IPS-20b (cell line): ENCODE results near the gene HOXB8.

Experiments
- H3K27ac ChIP-seq: one replicate; pipeline ENCODE4 v1.5.1; 2013; ENCODE audit warnings: low read length
- H3K27me3 ChIP-seq: 2 replicates; pipeline ENCODE4 v1.6.1; 2013; ENCODE audit warnings: mild to moderate bottlenecking, low read length, inconsistent platforms; ENCODE audit not compliant: insufficient read depth
- H3K36me3 ChIP-seq: 2 replicates; pipeline ENCODE4 v1.6.1; 2013; ENCODE audit warnings: low read depth, mild to moderate bottlenecking, inconsistent platforms, low read length, moderate library complexity; ENCODE audit not compliant: insufficient read depth
- H3K4me1 ChIP-seq: 2 replicates; pipeline ENCODE4 v1.6.1; 2013; ENCODE audit warnings: mild to moderate bottlenecking, control low read depth, inconsistent platforms, low read length, moderate library complexity; ENCODE audit not compliant: insufficient read depth
- H3K4me3 ChIP-seq: 2 replicates; pipeline ENCODE4 v1.5.1; 2013; ENCODE audit warnings: mild to moderate bottlenecking, low read length, inconsistent platforms
- H3K9ac ChIP-seq: 2 replicates; pipeline ENCODE4 v1.6.1; 2013; ENCODE audit warnings: low read depth, mild to moderate bottlenecking, inconsistent platforms, low read length, moderate library complexity
- H3K9me3 ChIP-seq: 2 replicates; pipeline ENCODE4 v1.6.1; 2013; ENCODE audit warnings: mild to moderate bottlenecking, low read depth, low read length, inconsistent platforms; ENCODE audit not compliant: insufficient read depth

HOXB8 gene

DNA sequence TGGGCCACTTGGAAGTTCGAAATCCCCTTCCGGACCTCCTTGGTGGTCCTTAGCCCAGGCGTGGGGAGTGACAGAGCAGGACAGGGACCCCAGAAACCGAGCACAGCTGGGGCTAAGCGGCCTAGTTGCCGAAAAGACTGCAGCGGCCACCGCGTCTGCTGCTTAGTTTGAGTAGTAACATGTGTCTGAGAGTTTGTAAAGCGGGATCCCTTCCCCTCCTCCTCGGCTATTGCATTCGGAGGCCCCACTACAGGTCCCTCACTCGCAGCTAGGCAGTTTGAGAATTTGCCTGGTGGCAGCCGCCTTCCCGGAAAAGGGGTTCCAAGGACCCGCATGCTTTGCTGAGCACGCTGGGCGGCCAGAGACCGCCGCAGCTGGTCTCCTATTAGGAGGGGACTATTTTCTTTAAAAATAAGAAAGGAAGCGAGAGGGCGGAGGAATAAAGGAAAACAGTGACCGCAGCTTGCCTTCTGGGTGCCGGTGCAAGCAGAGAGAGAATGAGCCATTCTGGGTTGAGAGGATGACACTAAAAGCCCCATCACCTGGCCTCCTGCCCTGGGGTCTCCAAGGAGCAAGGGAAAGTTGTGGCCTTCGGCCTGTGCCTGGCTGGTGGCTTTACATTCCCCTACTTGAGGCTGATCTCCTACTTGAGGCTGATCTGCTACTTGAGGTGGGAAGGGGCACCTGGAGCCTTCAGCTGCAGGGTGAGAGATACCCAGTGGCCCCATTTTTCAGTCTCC lies 20.4 kb downstream of the HOXB8 start:
- Histone ChIP-seq H3K27ac (no peak overlapping the region), H3K9ac (no peak overlapping the region), H3K36me3 (no peaks in the 10 kb centered on the region), H3K9me3 (peaks cover 3% of the 10 kb centered on the region; the same call in 1 of the 2 replicates), H3K27me3 (peaks cover 100% of the 10 kb centered on the region), H3K4me1 (peaks cover 4% of the 10 kb centered on the region; the same call in 1 of the 2 replicates), H3K4me3 (no peak overlapping the region)

DNA sequence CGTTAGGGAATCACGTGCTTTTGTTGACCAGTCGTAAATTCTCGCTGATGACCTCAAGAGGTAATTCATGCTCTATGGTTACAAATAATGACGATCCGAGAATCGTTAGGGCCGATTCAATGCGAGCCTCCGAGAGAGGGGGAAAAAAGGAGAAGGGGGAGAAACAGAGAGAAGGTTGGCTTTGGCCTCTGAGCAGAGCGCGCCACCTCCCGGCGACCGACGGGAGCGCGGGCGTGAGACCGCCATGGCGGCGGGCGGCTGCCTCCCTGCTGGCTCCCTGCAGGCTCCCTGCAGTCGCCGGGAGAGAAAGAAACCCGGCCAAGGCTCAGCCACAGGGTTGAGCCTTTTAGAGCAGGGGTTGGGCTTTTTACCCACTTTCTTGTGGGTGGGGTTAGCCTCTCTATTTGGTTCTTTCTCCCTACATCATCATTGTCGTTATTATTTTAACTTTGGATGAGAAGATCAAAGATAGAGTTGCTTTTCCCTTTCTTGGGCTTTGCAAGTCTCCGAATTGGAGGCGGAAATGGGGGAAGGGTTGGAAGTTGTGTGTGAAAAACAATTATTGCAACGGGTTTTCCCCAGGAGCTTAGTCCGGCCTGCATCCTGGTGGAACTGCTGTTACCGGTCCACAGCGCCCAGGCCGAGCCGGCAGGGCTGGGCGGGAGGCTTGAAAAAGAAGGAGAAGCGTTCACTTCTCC lies 21.1 kb downstream of the HOXB8 start:
- H3K4me3 ChIP-seq, result 0 out of 2 replicates have a peak overlapping the region, but pooled peaks have one; percentile 29
- no peak overlapping the region for H3K9ac ChIP-seq
- peaks cover 4% of the 10 kb centered on the region; the same call in 1 of the 2 replicates for H3K4me1 ChIP-seq
- peaks cover 100% of the 10 kb centered on the region for H3K27me3 ChIP-seq
- H3K27ac ChIP-seq, result no peak overlapping the region
- H3K9me3 ChIP-seq, result no peaks in the 10 kb centered on the region; the same call in 1 of the 2 replicates
- H3K36me3 ChIP-seq, result no peaks in the 10 kb centered on the region

DNA sequence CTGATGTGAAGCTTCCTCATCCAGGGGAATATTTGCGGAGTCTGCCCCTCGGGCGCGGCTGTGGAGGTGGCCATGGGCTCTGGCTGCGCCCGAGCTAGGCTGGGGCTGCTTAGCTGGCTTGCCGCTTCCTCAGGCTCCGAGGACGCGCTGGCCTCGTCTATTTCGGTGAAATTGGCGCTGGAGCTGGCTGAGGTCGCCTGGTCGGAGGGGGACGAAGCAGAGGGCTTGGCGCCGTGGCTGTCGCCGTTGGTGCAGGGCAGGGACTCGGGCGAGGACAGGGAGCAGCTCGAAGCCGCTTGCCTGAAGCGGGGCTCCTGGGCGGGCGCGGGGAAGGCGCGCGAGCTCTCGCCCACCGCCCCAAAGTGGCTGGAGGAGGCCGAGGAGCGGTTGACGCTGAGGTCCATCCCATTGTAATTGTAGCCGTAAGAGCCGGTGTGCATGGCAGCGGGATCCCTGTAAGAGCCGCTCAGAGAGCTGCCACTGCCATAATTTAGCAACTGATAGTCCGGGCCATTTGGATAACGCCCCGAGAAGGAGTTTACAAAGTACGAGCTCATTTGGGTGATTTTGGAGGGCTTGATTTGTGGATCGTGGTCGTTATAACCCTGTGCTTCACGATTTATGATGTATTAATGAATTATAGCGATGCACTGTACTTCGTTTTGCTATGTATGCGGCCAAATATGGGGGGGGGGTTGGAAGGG lies 21.8 kb downstream of the HOXB8 start, which contains the start of gene HOXB5:
HOXB5 (minus strand) TSS at position 654 of the 704 bp plus-strand sequence; CDS start at position 557, 97 bp downstream.
- H3K9ac ChIP-seq, result no peak within 1 kb of the TSS
- no peaks in the 10 kb centered on the region; the same call in 1 of the 2 replicates for H3K9me3 ChIP-seq
- peaks cover 100% of the 10 kb centered on the region for H3K27me3 ChIP-seq
- H3K4me3 ChIP-seq, result 0 out of 2 replicates have a peak within 1 kb of the TSS, but pooled peaks have one; percentile 29
- peaks cover 4% of the 10 kb centered on the region; the same call in 1 of the 2 replicates for H3K4me1 ChIP-seq
- no peaks in the 10 kb centered on the region for H3K36me3 ChIP-seq
- no peak within 1 kb of the TSS for H3K27ac ChIP-seq

DNA sequence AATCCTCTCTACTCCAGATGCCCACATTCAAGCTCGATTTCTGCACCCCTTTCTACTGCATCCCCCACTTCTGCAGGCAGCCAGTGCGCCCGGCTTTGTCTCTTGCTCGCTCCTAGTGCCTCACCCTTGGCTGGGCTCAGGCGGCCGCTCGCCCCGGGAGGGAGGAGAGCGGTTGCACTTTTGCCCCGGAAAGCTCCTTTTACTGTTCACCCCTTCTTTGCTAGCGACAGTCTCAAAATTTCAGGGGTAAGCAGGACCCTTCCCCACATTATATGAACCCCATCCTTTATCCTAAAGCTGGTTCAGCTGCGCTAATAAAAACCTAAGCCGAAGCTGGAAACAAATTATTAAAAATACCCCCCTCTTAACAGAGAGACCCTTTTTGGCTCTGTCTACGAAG lies 22.5 kb downstream of the HOXB8 start:
- Histone ChIP-seq H3K27me3 (peaks cover 100% of the 10 kb centered on the region), H3K4me3 (no peak overlapping the region), H3K9me3 (peaks cover under 1% of the 10 kb centered on the region; the same call in 1 of the 2 replicates), H3K4me1 (peaks cover 4% of the 10 kb centered on the region; the same call in 1 of the 2 replicates), H3K36me3 (no peaks in the 10 kb centered on the region), H3K27ac (no peak overlapping the region), H3K9ac (no peak overlapping the region)

DNA sequence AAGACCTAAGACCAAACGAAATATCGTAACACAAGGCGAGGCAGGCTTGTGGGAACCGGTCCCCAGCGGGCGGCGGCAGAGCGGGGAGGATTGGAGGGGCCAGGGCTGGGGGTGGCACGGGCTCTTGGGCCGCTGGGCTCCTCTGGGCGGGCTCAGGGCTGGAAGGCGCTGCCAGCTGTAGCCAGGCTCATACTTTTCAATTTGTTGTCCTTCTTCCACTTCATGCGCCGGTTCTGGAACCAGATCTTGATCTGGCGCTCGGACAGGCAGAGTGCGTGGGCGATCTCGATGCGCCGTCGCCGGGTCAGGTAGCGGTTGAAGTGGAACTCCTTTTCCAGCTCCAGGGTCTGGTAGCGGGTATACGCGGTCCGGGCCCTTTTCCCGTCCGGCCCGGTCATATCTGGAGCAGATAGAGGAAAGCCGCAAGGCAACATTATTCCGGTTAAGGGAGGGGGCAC lies 23.0 kb downstream of the HOXB8 start:
- Histone ChIP-seq H3K9me3 (peaks cover 3% of the 10 kb centered on the region; the same call in 1 of the 2 replicates), H3K27ac (no peak overlapping the region), H3K36me3 (no peaks in the 10 kb centered on the region), H3K9ac (no peak overlapping the region), H3K4me3 (no peak overlapping the region), H3K4me1 (peaks cover 4% of the 10 kb centered on the region; the same call in 1 of the 2 replicates), H3K27me3 (peaks cover 100% of the 10 kb centered on the region)

DNA sequence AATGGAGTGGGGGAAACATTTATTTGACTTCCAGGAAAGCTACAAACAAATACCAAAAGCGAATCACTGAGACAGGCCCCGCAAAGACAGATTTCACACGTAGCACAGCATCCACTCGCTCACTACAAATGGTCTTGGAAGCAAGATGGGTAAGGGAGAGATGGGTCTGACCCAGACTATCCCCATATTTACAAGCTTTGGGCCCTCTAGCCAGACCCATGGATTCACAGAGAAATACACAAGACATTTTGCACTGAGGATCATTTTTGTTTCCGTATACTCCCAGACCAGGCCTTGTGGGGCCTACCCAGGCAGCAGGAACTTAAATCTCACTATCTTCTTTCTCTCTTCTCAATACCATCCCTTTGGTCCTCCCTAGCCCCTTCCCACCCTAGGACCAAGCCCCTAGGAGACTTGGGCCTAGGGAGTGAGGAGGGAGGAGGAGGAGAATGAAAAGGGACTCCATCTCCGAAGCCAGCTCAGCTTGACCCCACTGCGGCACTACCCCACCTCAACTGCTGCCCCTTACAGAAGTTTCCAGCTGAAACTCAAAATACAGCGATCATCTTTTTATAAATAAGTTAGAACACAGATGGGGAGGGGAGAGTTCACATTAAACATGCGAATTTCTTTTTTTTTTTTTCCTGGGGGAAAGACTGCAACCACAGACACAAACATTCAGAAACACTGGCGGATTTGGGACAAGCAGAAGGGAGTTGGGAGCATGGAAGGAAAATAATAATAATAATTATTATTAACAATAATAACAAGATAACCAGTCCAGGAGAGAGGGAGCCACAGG lies 23.6 kb downstream of the HOXB8 start:
- peaks cover 100% of the 10 kb centered on the region for H3K27me3 ChIP-seq
- H3K9ac ChIP-seq, result no peak overlapping the region
- no peak overlapping the region for H3K27ac ChIP-seq
- H3K9me3 ChIP-seq, result peaks cover 3% of the 10 kb centered on the region; the same call in 1 of the 2 replicates
- H3K36me3 ChIP-seq, result no peaks in the 10 kb centered on the region
- H3K4me3 ChIP-seq, result no peak overlapping the region
- H3K4me1 ChIP-seq, result peaks cover 4% of the 10 kb centered on the region; the same call in 1 of the 2 replicates

DNA sequence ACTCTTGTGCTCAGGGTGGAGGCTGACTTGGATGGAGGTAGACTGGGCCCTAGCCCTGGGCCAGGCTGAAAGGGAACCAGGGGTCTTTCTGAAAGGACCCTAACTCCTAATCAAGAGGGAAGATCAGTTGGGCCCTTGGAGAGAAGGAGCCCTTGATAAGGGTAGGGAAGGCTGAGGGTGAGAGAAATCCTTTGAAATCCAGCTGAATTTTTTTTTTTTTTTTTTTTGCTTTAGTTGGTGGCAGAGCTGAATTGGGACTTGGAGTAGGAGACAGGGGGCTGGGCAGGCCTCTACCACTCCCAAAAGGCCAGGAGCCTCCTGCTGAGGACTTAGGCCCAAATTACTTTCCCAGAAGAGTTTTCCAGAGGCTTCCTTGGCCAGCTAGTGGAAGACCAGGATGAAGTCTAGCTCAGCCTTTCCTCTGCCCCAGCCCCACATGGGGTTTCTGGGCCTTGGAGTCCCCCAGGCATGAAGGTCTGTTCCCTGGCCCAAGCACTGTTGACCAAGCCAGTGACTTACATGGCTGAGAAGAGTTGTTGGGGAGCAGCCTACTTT lies 24.4 kb downstream of the HOXB8 start:
- Histone ChIP-seq H3K9ac (no peak overlapping the region), H3K4me3 (no peak overlapping the region), H3K27me3 (peaks cover 100% of the 10 kb centered on the region), H3K4me1 (peaks cover 4% of the 10 kb centered on the region; the same call in 1 of the 2 replicates), H3K36me3 (no peaks in the 10 kb centered on the region), H3K9me3 (peaks cover 3% of the 10 kb centered on the region; the same call in 1 of the 2 replicates), H3K27ac (no peak overlapping the region)

DNA sequence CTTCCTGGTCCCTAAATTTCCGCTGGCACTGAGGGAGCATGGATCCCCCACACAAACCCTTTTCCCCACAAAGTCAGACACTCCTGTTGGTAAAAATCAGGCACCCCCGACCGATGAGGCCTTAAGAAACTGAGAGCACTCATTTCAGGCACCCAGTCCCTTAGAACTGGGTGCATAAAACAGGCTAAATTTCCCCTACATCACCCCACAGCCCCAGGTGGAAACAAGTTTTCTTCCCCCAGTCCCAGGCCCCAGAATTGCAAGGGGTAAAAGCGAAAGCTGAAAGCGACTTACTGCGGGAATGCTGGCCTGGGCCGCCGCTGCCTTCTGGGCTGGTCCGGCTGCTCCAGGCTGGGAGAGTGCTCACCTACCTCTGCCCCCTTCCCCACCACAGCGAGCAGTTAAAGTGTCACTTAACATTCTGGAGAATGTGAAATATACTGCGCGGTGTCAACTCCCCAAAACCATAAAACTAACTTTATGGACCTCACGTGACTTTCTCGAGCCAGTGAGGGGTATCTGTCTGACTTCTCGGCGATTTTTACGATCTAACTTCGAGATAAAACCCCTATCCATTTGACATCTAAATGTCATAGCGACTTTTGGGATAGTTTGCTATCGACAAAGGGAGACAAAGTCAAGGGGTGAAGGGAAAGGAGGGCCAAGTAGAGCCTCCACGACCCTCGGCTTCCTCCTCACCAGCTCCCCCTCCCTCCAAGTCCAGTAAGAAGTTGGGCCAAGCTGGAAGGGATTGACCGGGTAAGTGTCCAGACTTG lies 25.1 kb downstream of the HOXB8 start, which contains the start of gene HOXB3:
HOXB3 (minus strand) TSS at position 411 of the 776 bp plus-strand sequence. CDS start 37,767 bp downstream, outside the sequence.
- Histone ChIP-seq H3K9ac (no peak within 1 kb of the TSS), H3K36me3 (no peaks in the 10 kb centered on the region), H3K4me3 (no peak within 1 kb of the TSS), H3K27me3 (peaks cover 100% of the 10 kb centered on the region), H3K4me1 (peaks cover 4% of the 10 kb centered on the region; the same call in 1 of the 2 replicates), H3K27ac (no peak within 1 kb of the TSS), H3K9me3 (peaks cover 3% of the 10 kb centered on the region; the same call in 1 of the 2 replicates)

DNA sequence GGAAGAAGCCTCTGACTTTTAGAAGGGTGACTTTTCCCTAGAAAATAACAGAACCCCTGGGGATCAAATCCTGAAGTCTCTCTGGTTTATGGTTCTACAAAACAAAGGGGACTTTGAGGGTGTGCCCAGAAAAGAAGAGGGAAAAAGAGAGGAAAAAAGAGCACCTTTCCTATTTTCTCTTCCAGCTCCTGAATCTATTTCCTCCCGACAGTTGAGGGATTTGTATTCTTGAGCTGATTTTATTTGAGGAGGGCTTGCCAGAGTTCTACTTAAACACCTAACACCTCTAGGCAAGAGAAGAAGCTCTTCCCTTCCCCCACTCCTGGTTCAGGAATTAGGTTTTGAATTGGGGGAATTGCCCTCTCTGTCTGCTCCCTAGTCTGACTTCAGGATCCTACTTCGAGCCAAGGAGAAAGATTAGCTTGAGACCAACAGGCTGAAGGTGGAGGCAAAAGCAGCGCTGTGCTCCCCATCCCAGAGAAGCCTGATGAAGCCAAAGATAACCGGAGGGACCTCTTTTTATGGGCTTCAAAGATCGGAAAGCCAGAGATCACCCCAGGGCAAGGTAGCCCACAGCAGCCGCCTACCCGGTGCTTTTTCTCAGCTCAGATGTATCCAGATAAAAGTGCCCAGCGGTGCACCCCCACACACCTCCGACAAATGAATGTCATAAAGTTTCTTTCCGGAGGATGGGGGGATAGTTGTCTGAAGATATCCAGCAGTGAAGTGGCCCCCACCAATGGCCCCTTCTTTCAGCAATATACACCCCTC lies 25.8 kb downstream of the HOXB8 start:
- no peak overlapping the region for H3K9ac ChIP-seq
- H3K4me3 ChIP-seq, result no peak overlapping the region
- peaks cover 100% of the 10 kb centered on the region for H3K27me3 ChIP-seq
- no peak overlapping the region for H3K27ac ChIP-seq
- peaks cover 3% of the 10 kb centered on the region; the same call in 1 of the 2 replicates for H3K9me3 ChIP-seq
- peaks cover 3% of the 10 kb centered on the region; the same call in 1 of the 2 replicates for H3K4me1 ChIP-seq
- H3K36me3 ChIP-seq, result no peaks in the 10 kb centered on the region
